H9 (cell line): Measurements from ENCODE around the gene GDF15. TPM values are rescaled to one million over a fixed set of nuclear protein-coding genes. Genes with fewer than 3 reads are reported as not detected.
"Not testable (repeated sequence)": the region's sequence is repeated elsewhere in the genome, so short reads cannot be mapped to it uniquely, and the experiment has no call there.

Experiments
- DNase-seq: peaks from one replicate; pipeline ENCODE4 v3.0.0-alpha.2; 2017
- H2AFZ ChIP-seq: one replicate; pipeline ENCODE4 v1.6.1; 2013; ENCODE audit warnings: mild to moderate bottlenecking, low read length, control low read depth, moderate library complexity
- H2AK5ac ChIP-seq: 2 replicates; pipeline ENCODE4 v1.6.1; 2013; ENCODE audit warnings: low read length, control low read depth, mixed read lengths; ENCODE audit not compliant: insufficient read length
- H2BK120ac ChIP-seq: one replicate; pipeline ENCODE4 v1.6.1; 2013; ENCODE audit warnings: low read depth, mild to moderate bottlenecking, low read length, control low read depth, inconsistent platforms; ENCODE audit not compliant: poor library complexity, severe bottlenecking
- H2BK12ac ChIP-seq: 2 replicates; pipeline ENCODE4 v1.6.1; 2013; ENCODE audit warnings: low read length, control low read depth, mixed read lengths, low read depth; ENCODE audit not compliant: insufficient read length
- H2BK15ac ChIP-seq: 2 replicates; pipeline ENCODE4 v1.6.1; 2013; ENCODE audit warnings: low read depth, low read length, control low read depth
- H2BK20ac ChIP-seq: one replicate; pipeline ENCODE4 v1.6.1; 2013; ENCODE audit warnings: low read depth, mild to moderate bottlenecking, low read length, control low read depth, inconsistent platforms; ENCODE audit not compliant: poor library complexity, severe bottlenecking
- H2BK5ac ChIP-seq: 2 replicates; pipeline ENCODE4 v1.6.1; 2013; ENCODE audit warnings: low read length, control low read depth, mixed read lengths; ENCODE audit not compliant: insufficient read length
- H3K14ac ChIP-seq: 2 replicates; pipeline ENCODE4 v1.6.1; 2013; ENCODE audit warnings: low read length, control low read depth; ENCODE audit not compliant: insufficient read depth
- H3K18ac ChIP-seq: 2 replicates; pipeline ENCODE4 v1.6.1; 2013; ENCODE audit warnings: low read depth, mild to moderate bottlenecking, mixed read lengths, low read length, control low read depth; ENCODE audit not compliant: insufficient read length
- H3K23ac ChIP-seq: 2 replicates; pipeline ENCODE4 v1.6.1; 2013; ENCODE audit warnings: low read length, control low read depth, mixed read lengths, low read depth; ENCODE audit not compliant: insufficient read length
- H3K23me2 ChIP-seq: 2 replicates; pipeline ENCODE4 v1.6.1; 2013; ENCODE audit warnings: low read depth, mild to moderate bottlenecking, mixed read lengths, low read length, control low read depth; ENCODE audit not compliant: insufficient read length, poor library complexity, severe bottlenecking
- H3K27ac ChIP-seq: 2 replicates; pipeline ENCODE4 v1.5.1; 2013; ENCODE audit warnings: low read length, control low read depth, mixed read lengths, low read depth; ENCODE audit not compliant: insufficient read length
- H3K27me3 ChIP-seq: 2 replicates; pipeline ENCODE4 v1.6.1; 2013; ENCODE audit warnings: low read length, control low read depth, inconsistent platforms; ENCODE audit not compliant: insufficient read depth
- H3K4ac ChIP-seq: 2 replicates; pipeline ENCODE4 v1.6.1; 2013; ENCODE audit warnings: low read depth, mild to moderate bottlenecking, control low read depth, inconsistent platforms, low read length, moderate library complexity
- H3K4me1 ChIP-seq: 2 replicates; pipeline ENCODE4 v1.6.1; 2013; ENCODE audit warnings: low read length, control low read depth, inconsistent platforms; ENCODE audit not compliant: insufficient read depth
- H3K4me2 ChIP-seq: 2 replicates; pipeline ENCODE4 v1.6.1; 2013; ENCODE audit warnings: low read length, control low read depth, mixed read lengths; ENCODE audit not compliant: insufficient read length, insufficient read depth
- H3K56ac ChIP-seq: 2 replicates; pipeline ENCODE4 v1.6.1; 2013; ENCODE audit warnings: low read depth, mild to moderate bottlenecking, mixed read lengths, low read length, control low read depth; ENCODE audit not compliant: insufficient read length
- H3K79me1 ChIP-seq: 2 replicates; pipeline ENCODE4 v1.6.1; 2013; ENCODE audit warnings: low read depth, mild to moderate bottlenecking, moderate library complexity, low read length, control low read depth, inconsistent platforms; ENCODE audit not compliant: insufficient read depth, poor library complexity, severe bottlenecking
- H3K79me2 ChIP-seq: 2 replicates; pipeline ENCODE4 v1.6.1; 2013; ENCODE audit warnings: low read length, control low read depth, inconsistent platforms; ENCODE audit not compliant: insufficient read depth
- H3K9ac ChIP-seq: 2 replicates; pipeline ENCODE4 v1.6.1; 2013; ENCODE audit warnings: low read length, control low read depth, mixed read lengths; ENCODE audit not compliant: insufficient read length; ENCODE audit errors: extremely low read depth
- H3K9me3 ChIP-seq: one replicate; pipeline ENCODE4 v1.6.1; 2013; ENCODE audit warnings: low read depth, low read length, inconsistent platforms; ENCODE audit not compliant: control insufficient read depth
- H3T11ph ChIP-seq: one replicate; pipeline ENCODE4 v1.6.1; 2013; ENCODE audit warnings: mild to moderate bottlenecking, low read length, control low read depth, inconsistent platforms
- H4K20me1 ChIP-seq: one replicate; pipeline ENCODE4 v1.6.1; 2013; ENCODE audit not compliant: control insufficient read depth, insufficient read length, insufficient read depth
- H4K5ac ChIP-seq: 2 replicates; pipeline ENCODE4 v1.6.1; 2013; ENCODE audit warnings: low read depth, mild to moderate bottlenecking, mixed read lengths, low read length, control low read depth; ENCODE audit not compliant: insufficient read length
- H4K8ac ChIP-seq: replicated peaks from 2 replicates; pipeline ENCODE4 v1.6.1; 2013; ENCODE audit warnings: low read length, control low read depth, mixed read lengths, low read depth; ENCODE audit not compliant: insufficient read length
- H4K91ac ChIP-seq: 2 replicates; pipeline ENCODE4 v1.6.1; 2013; ENCODE audit warnings: low read depth, mild to moderate bottlenecking, moderate library complexity, mixed read lengths, low read length, control low read depth; ENCODE audit not compliant: insufficient read length
- H3K27ac Mint-ChIP-seq, 3 experiments: 2 replicates in 2 of 3; 3 replicates in 1 of 3; pipeline ENCODE4 v1.8.0; 2020 to 2021; ENCODE audit warnings: mixed read lengths in 3 of 3, mild to moderate bottlenecking in 1 of 3, moderate library complexity in 1 of 3
- H3K27me3 Mint-ChIP-seq: 2 replicates; pipeline ENCODE4 v1.8.0; 2021; ENCODE audit warnings: low read depth, mild to moderate bottlenecking, moderate library complexity, mixed read lengths
- H3K36me3 Mint-ChIP-seq, 3 experiments: 2 replicates in 2 of 3; 3 replicates in 1 of 3; pipeline ENCODE4 v1.8.0; 2020 to 2021; ENCODE audit warnings: low read depth in 3 of 3, mixed read lengths in 3 of 3; ENCODE audit not compliant: insufficient read depth in 1 of 3
- H3K4me1 Mint-ChIP-seq, 2 experiments: 2 replicates each; pipeline ENCODE4 v1.8.0; 2020; ENCODE audit warnings: mixed read lengths in 2 of 2
- H3K4me3 Mint-ChIP-seq, 2 experiments: 2 replicates in 1 of 2; 3 replicates in 1 of 2; pipeline ENCODE4 v1.8.0; 2020 to 2021; ENCODE audit warnings: mild to moderate bottlenecking in 2 of 2, mixed read lengths in 2 of 2, moderate library complexity in 1 of 2
- H3K9me3 Mint-ChIP-seq, 2 experiments: 2 replicates in 1 of 2; 3 replicates in 1 of 2; pipeline ENCODE4 v1.8.0; 2020; ENCODE audit warnings: mild to moderate bottlenecking in 2 of 2, mixed read lengths in 2 of 2, moderate library complexity in 1 of 2
- WGBS: extraction: QIAGEN DNeasy Blood & Tissue Kit; methylation state at CpG from one replicate; pipeline ENCODE4 v1.1.7; 2013; ENCODE audit warnings: missing lambda C conversion rate, low lambda C conversion rate, mixed read lengths; ENCODE audit not compliant: insufficient read length; ENCODE audit errors: extremely low coverage; 5-methylcytosine and 5-hydroxymethylcytosine counted together
- total RNA-seq: library from RNA; stranded (reverse); gene quantifications from 2 replicates; pipeline ENCODE4 v1.2.1, GENCODE V29; 2021
- TF ChIP-seq, protein P1 (sequence below): fragments of 200-600 bp; sonication (generic); conservative IDR thresholded peaks from 3 replicates; pipeline ENCODE4 v1.8.0; 2021; ENCODE audit warnings: antibody characterized with exemption, mild to moderate bottlenecking

GDF15 gene
- total RNA-seq, 1 experiment from 2014 or later = 5.7 TPM

DNA sequence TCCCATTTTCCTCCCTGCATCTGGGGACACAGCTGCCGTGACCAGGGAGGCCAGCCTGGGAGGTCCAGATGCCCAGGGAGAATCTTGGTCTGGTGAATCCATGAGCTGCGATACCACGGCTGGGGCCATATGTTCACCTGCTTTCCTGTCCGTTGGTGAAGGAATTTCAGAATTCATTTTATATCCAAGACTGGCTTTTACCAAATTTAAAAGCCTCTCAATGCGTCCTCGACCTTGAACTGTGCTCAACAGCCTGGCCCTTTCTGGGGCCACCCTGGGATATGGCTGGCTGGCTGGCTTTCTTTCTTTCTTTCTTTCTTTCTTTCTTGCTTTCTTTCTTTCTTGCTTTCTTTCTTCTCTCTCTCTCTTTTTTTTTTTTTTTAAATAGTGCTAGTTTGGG lies 22.2 kb upstream of the GDF15 start:
- H2BK20ac ChIP-seq = peak overlapping the region; percentile 90
- H3K9ac ChIP-seq = no peak overlapping the region
- H3K27ac Mint-ChIP-seq = peak overlapping the region; percentile 31 to 95 (median 92); a peak in 5 of 7 replicates

DNA sequence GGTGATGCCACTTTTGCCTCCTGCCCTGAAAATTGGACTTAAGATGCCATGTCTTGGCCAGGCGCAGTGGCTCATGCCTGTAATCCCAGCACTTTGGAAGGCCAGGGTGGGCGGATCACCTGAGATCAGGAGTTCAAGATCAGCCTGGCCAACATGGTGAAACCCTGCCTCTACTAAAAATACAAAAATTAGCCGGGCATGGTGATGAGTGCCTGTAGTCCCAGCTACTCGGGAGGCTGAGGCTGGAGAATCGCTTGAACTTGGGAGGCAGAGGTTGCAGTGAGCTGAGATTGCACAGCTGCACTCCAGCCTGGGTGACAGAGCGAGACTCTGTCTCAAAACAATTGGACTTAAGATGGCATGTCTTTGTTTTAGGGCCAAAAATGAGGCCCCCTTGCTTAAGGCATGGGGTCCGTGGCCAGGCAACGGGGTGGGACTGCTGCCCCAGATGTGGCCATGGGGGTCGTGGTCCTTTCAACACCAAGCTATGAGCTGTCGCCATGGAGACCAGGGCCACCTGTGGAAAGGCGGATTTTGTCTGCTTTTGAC lies 21.6 kb upstream of the GDF15 start:
- not testable (repeated sequence) for H3K27ac ChIP-seq, H3K9me3 Mint-ChIP-seq, H3K18ac ChIP-seq, H2BK15ac ChIP-seq, H2BK5ac ChIP-seq, H4K5ac ChIP-seq, H3K4me2 ChIP-seq, H3K4ac ChIP-seq, H3K79me2 ChIP-seq, H3K9me3 ChIP-seq, H4K20me1 ChIP-seq, H3K23me2 ChIP-seq, H2AFZ ChIP-seq, H2BK120ac ChIP-seq, DNase-seq, H3K14ac ChIP-seq, H2BK12ac ChIP-seq, H3K4me3 Mint-ChIP-seq, H4K8ac ChIP-seq, H2AK5ac ChIP-seq, H3K27me3 ChIP-seq, H3K4me1 ChIP-seq, H3K9ac ChIP-seq, H3K79me1 ChIP-seq, H3K56ac ChIP-seq, H4K91ac ChIP-seq, H3T11ph ChIP-seq, H2BK20ac ChIP-seq, H3K23ac ChIP-seq, H3K27me3 Mint-ChIP-seq
- no CpG with 5 or more reads among the region's 11 CpGs for WGBS
- Mint-ChIP-seq H3K36me3 (peaks cover 1 to 65% (median 3%) of the 10 kb centered on the region in 3 experiments; a peak in 5 of 7 replicates), H3K27ac (peak overlapping the region; percentile 87 to 95 (median 92); a peak in 5 of 7 replicates), H3K4me1 (peaks cover 23 to 32% of the 10 kb centered on the region in 2 experiments)

More for the DNA sequence above, 22.2 kb upstream of the GDF15 start:
- no peak overlapping the region for H3K4me2 ChIP-seq
- H2BK15ac ChIP-seq = no peak overlapping the region
- Mint-ChIP-seq H3K9me3 (no peaks in the 10 kb centered on the region; a peak in 1 of 5 replicates), H3K36me3 (peaks cover 5 to 70% (median 6%) of the 10 kb centered on the region in 3 experiments; a peak in 5 of 7 replicates), H3K4me1 (peaks cover 18 to 27% of the 10 kb centered on the region in 2 experiments), H3K27me3 (no peaks in the 10 kb centered on the region), H3K4me3 (no peak overlapping the region)
- no peak overlapping the region for H2AFZ ChIP-seq
- no CpG with 5 or more reads among the region's 6 CpGs for WGBS
- no peaks in the 10 kb centered on the region for H3K9me3 ChIP-seq
- no peak overlapping the region for H4K91ac ChIP-seq
- H3K79me2 ChIP-seq = no peaks in the 10 kb centered on the region
- no peak overlapping the region; the same call in 1 of the 2 replicates for H3K4ac ChIP-seq
- H3K79me1 ChIP-seq = no peaks in the 10 kb centered on the region
- H2BK5ac ChIP-seq = no peak overlapping the region
- TF ChIP-seq, protein P1, sequence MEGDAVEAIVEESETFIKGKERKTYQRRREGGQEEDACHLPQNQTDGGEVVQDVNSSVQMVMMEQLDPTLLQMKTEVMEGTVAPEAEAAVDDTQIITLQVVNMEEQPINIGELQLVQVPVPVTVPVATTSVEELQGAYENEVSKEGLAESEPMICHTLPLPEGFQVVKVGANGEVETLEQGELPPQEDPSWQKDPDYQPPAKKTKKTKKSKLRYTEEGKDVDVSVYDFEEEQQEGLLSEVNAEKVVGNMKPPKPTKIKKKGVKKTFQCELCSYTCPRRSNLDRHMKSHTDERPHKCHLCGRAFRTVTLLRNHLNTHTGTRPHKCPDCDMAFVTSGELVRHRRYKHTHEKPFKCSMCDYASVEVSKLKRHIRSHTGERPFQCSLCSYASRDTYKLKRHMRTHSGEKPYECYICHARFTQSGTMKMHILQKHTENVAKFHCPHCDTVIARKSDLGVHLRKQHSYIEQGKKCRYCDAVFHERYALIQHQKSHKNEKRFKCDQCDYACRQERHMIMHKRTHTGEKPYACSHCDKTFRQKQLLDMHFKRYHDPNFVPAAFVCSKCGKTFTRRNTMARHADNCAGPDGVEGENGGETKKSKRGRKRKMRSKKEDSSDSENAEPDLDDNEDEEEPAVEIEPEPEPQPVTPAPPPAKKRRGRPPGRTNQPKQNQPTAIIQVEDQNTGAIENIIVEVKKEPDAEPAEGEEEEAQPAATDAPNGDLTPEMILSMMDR = no peak
- H4K5ac ChIP-seq = no peak overlapping the region
- 0 out of 2 replicates have a peak, but pooled peaks cover 2% of the 10 kb centered on the region for H3K4me1 ChIP-seq
- no peaks in the 10 kb centered on the region for H4K20me1 ChIP-seq
- DNase-seq = no peak
- H2AK5ac ChIP-seq = no peak overlapping the region
- H2BK12ac ChIP-seq = no peak overlapping the region
- H3K27me3 ChIP-seq = no peaks in the 10 kb centered on the region
- H3K18ac ChIP-seq = no peak overlapping the region
- no peak overlapping the region for H3T11ph ChIP-seq
- no peak overlapping the region for H3K23ac ChIP-seq
- no peak overlapping the region for H4K8ac ChIP-seq
- H3K56ac ChIP-seq = no peak overlapping the region
- H3K14ac ChIP-seq = no peak overlapping the region
- H2BK120ac ChIP-seq = peak overlapping the region; percentile 73
- no peaks in the 10 kb centered on the region for H3K23me2 ChIP-seq
- no peak overlapping the region for H3K27ac ChIP-seq
